HG03442 (cell line): ENCODE results near the gene ADCY9.
"Not testable (repeated sequence)": the region's sequence is repeated elsewhere in the genome, so short reads cannot be mapped to it uniquely, and the experiment has no call there.

ENCODE experiments used
- ATAC-seq: cut with Tn5 transposase; IDR thresholded peaks from one replicate; pipeline ENCODE4 v1.9.1; 2021; ENCODE audit warnings: mild to moderate bottlenecking, moderate library complexity; ENCODE audit not compliant: unreplicated experiment

The ADCY9 gene

GRCh38 chr16:3953728-3954410, 162.4 kb downstream of the ADCY9 start:
- no peak for ATAC-seq

DNA sequence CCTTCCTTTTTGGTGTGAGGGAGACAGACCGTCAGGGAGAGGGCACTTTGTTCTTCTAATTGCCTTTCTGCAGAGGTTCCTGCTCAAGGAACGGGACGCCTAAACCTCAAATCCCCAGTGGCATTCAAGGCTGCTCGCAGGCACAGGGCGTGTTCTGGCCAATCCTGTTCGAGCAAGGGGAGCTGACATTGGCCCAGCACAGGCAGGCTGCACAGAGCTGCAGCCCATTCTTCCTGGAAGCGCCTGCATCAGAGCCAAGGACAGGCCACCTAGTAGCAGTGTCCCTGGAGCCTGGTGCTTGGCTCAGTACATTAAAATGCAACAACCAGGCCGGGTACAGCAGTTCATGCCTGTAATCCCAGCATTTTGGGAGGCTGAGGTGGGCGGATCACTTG, 163.5 kb downstream of the ADCY9 start:
- ATAC-seq: no peak

DNA sequence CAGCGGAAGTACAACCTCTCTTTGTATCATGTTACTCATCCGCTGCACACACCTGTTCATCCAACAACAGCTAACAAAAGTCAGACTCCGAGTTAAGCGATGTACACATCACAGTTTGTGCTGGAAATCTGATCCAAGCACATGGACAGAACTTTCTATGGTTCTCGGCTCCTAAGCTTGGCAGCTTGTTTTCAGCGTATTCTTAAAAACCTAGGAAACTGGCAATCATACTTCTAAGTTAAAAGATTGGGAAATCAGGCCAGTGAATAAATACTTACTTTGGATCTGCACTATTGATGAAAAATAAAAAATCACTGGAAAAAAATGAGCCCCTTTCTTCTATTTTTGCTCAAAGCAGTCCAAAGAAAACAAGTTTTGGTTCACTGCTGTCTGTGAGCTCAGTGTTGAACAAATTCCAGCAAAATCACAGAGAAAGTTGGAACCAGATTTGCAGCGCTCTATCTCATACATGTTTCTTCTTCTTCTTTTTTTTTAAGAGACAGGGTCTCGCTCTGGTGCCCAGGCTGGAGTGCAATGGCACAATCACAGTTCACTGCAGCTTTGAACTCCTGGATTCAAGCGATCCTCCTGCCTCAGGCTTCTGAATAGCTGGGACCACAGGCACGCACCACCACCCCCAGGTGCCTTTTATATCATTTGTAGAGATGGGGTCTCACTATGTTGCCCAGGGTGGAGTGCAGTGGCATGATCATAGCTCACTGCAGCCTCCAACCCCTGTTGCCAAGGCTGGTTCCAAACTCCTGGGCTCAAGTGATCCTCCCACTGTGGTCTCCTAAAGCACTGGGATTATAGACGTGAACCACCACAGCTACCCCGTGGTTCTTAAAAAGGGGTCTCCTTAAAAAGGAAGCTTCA, 164.1 kb downstream of the ADCY9 start:
- ATAC-seq: no peak

- ATAC-seq: not testable (repeated sequence)
Observed at GRCh38 chr16:3951380-3951779, 164.9 kb downstream of the ADCY9 start.

DNA sequence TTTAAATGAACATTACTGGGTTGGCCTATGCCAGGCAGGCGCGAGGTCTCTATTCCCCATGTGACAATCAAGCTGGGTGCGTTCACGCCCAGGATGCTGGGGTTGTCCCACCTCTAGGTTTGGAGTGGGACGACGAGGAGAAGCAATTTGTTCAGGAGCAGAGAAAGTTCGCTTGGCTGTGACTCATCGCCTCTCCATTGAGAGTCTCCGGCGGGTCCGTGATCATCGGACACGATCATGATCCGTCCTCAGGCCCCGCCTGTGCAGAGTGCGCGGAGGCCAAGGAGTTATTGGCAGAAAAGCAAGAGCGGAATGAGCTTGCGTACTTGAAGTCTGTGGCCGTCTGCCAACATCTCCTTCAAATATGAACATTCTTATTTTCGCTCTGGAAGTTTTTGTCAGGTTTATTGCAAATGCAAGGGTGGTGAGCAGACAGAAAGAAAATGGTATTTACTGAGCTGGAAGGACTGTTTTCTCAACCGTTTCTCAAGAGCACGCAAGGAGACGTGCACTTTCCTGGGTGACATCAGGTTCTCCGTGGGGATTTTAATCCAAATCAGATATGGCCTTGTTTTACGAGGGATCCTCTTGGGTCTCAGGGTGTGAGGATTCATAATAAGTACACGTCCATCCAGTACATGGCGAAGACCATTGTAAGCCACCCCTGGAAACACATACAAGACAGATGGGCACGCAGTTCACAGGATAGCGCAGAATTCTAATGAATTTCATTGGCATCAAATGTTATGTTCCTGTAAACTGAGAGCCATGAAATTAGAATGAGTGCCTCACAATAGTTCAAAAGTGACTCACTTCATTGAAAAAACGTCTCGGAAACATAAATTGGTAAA, 165.7 kb downstream of the ADCY9 start:
- no peak for ATAC-seq

GRCh38 chr16:3949946-3950342, 166.3 kb downstream of the ADCY9 start:
- ATAC-seq: no peak

- ATAC-seq: no peak
Observed at GRCh38 chr16:3949287-3949686, 167.0 kb downstream of the ADCY9 start.

DNA sequence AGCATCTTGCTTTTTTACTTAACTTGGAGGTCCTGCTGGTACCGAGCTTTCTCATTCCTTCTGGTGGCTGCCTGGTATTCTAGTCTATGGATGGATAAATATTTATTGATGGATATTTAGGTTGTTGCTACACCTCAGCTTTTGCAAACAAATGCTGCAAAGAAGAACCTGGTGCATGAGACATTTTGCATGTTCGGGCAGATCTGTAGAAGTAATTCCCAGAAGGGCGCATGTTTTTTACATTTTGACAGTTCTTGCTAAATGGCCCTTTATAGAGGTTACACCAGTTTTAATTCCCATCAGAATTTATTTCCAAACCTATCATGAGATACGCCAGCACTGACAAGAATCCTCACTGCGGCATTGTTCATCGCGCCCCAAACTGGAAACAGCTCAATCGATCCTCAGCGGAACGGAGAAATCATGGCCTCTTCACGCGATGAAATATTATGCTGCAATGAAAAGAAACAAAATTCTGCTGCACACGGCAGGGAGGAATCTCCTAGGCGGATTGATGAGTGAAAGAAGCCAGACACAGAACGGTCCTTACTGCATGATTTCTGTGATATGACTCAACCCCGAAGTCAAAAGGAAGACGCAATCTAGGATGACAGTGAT, 167.8 kb downstream of the ADCY9 start:
- no peak for ATAC-seq

- no peak for ATAC-seq
Observed at GRCh38 chr16:3946604-3947180, 169.6 kb downstream of the ADCY9 start.

DNA sequence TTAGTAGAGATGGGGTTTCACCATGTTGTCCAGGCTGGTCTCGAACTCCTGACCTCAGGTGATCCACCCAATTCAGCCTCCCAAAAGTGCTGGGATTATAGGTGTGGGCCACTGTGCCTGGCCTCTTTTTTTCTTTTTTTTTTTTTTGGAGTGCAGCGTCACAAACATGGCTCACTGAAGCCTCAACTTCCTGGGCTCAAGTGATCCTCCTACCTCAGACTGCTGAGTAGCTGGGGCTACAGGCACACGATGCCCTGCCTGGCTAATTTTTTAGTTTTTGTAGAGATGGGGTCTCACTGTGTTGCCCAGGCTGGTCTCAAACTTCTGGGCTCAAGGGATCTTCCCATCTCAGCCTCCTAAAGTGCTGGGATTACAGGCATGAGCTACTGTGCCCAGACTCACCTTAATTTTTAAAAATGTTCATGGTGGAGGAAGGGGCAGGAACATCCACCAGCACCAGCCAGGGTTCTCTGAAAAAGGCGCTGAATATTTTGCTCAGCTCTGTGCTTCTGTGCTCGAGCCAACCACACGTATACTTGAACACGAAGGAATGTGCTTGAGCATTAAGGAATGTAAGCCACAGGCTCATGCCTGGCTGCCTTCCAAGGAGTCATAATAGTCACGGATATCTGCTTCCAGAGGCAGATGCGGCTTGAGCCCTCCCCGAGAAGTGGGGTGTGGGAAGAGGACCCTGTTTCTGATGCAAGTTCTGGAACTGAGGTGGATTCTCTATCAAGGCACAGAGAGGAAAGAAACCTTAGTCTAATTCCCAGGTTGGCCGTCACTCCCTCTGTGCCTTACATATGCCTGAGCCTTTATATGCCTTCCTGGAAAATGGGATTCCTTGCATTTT, 170.3 kb downstream of the ADCY9 start:
- ATAC-seq: no peak

GRCh38 chr16:3944457-3944856, 171.8 kb downstream of the ADCY9 start:
- ATAC-seq: not testable (repeated sequence)

- ATAC-seq: not testable (repeated sequence)
Observed at GRCh38 chr16:3942146-3942545, 174.1 kb downstream of the ADCY9 start.

GRCh38 chr16:3938843-3939624, 177.2 kb downstream of the ADCY9 start:
- ATAC-seq: no peak

- ATAC-seq: no peak
Observed at GRCh38 chr16:3938471-3938842, 177.8 kb downstream of the ADCY9 start.

DNA sequence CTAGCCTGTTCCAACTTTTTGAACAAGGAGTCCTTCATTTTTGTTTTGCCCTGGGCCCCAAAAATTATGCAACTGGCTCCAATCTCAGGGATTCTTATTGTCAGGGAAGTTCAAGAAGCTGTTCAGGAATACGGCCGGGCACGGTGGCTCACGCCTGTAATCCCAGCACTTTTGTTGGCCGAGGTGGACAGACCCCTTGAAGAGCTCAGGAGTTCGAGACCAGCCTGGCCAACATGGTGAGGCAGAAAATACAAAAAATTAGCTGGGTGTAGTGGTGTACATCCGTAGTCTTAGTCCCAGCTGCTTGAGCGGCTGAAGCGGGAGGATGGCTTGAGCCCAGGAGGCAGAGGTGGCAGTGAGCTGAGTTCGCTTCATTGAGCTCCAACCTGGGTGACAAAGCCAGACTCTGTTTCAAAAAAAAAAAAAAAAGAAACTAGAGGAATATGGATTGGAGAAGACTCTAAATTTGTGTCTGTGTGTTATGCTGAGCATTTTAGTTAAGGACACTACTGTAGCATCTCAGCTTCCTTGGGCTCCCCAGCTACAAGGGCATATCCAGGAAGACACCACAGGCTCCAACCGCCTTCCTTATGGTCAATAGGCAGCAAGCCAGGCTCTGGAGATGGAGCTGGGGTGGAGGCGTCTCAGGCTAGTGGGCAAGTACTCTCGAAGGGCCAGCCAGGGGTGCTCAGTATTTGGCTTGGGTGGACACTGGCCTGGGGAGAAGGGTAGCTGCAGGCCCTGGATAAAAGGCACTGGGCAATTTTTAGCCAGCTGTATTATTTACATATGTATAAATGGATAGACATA, 179.0 kb downstream of the ADCY9 start:
- ATAC-seq: no peak

GRCh38 chr16:3935921-3936320, 180.3 kb downstream of the ADCY9 start:
- no peak for ATAC-seq

- ATAC-seq: no peak
Observed at GRCh38 chr16:3934491-3935181, 181.6 kb downstream of the ADCY9 start.
